Measurements from ENCODE around the gene KANTR. TPM values are rescaled to one million over a fixed set of nuclear protein-coding genes. Genes with fewer than 3 reads are reported as not detected.

KANTR gene
- total RNA-seq, 1 donor from 2014 or later: 35.8 TPM

GRCh38 chrX:53171356-53171755, 77.4 kb downstream of the KANTR start:
- Histone ChIP-seq H3K36me3 (peaks cover 0 to 9% of the 10 kb centered on the region in 2 donors), H3K27ac (no peak overlapping the region), H3K4me1 (no peaks in the 10 kb centered on the region), H3K9me3 (no peaks in the 10 kb centered on the region), H3K4me3 (no peak overlapping the region), H3K27me3 (no peaks in the 10 kb centered on the region)
- intact Hi-C loops (cut with DNase I): no loop called here
- TF ChIP-seq CTCF (IDR thresholded peaks at IDR 0.05) (no peak), POLR2A (IDR thresholded peaks at IDR 0.05) (no peak), POLR2AphosphoS5 (IDR thresholded peaks at IDR 0.05; ENCODE audit: insufficient read depth in 1 of 2, low read depth in 1 of 2) (no peak)
- DNase-seq (ENCODE audit: extremely low spot score in 2 of 2): no peak

Small RNAs within 50 kb of the gene (small RNA-seq; reads per million reads assigned to genes)
- gene AL139396.1 (not detected), gene AL591212.2 (not detected)

Other genes starting within 250 kb of the KANTR start
- not detected for gene XAGE3, start 226.1 kb upstream of the KANTR start, total RNA-seq
- 18.7 TPM for gene FAM156B, start 196.8 kb upstream of the KANTR start, total RNA-seq
- gene FAM156A, start 135.6 kb upstream of the KANTR start, total RNA-seq: 14.7 TPM
- 2.2 TPM for gene GPR173, start 45.4 kb upstream of the KANTR start, total RNA-seq
- 85.9 TPM for gene TSPYL2, start 11.8 kb upstream of the KANTR start, total RNA-seq
- gene KDM5C, start 131.1 kb downstream of the KANTR start, total RNA-seq: 123 TPM
- 22.8 TPM for gene IQSEC2, start 187.4 kb downstream of the KANTR start, total RNA-seq